Large intestine (tissue), 3 donors: ENCODE data around the gene CTNNBIP1. TPM values are rescaled to one million over a fixed set of nuclear protein-coding genes. Genes with fewer than 3 reads are reported as not detected.

Experiments
- DNase-seq, 2 donors: peaks; one replicate each; pipeline versions ENCODE4 v3.0.0 to v3.0.0-alpha.2; 2013
- H3K27ac ChIP-seq: one replicate; pipeline ENCODE4 v1.5.1; 2013; ENCODE audit warnings: low read length
- H3K27me3 ChIP-seq: 2 replicates; pipeline ENCODE4 v1.6.1; 2013; ENCODE audit warnings: low read length; ENCODE audit not compliant: control insufficient read depth, insufficient read depth
- H3K36me3 ChIP-seq: 2 replicates; pipeline ENCODE4 v1.6.1; 2013; ENCODE audit warnings: low read length; ENCODE audit not compliant: control insufficient read depth, insufficient read depth
- H3K4me1 ChIP-seq: one replicate; pipeline ENCODE4 v1.6.1; 2013; ENCODE audit warnings: low read length; ENCODE audit not compliant: control insufficient read depth, insufficient read depth
- H3K4me3 ChIP-seq: one replicate; pipeline ENCODE4 v1.5.1; 2013; ENCODE audit warnings: low read length
- H3K9me3 ChIP-seq: one replicate; pipeline ENCODE4 v1.6.1; 2013; ENCODE audit warnings: mild to moderate bottlenecking, low read depth, low read length, moderate library complexity; ENCODE audit not compliant: control insufficient read depth
- WGBS: methylation state at CpG from one replicate; pipeline ENCODE4 v1.1.5; 2013; ENCODE audit warnings: low lambda C conversion rate; ENCODE audit not compliant: insufficient coverage; 5-methylcytosine and 5-hydroxymethylcytosine counted together
- polyA plus RNA-seq: library from polyadenylated mRNA; unstranded; fragments of 120-200 nt; gene quantifications from one replicate; pipeline ENCODE4 v1.2.1, GENCODE V29; 2013

The CTNNBIP1 gene
- polyA plus RNA-seq, 1 donor = 21.6 TPM

GRCh38 chr1:9859281-9860014 lies 50.6 kb downstream of the CTNNBIP1 start:
- H3K4me1 ChIP-seq = no peaks in the 10 kb centered on the region
- WGBS = no CpG with 5 or more reads among the region's 5 CpGs
- peaks cover 12% of the 10 kb centered on the region for H3K36me3 ChIP-seq
- H3K27me3 ChIP-seq = no peaks in the 10 kb centered on the region
- DNase-seq = no peak
- no peak overlapping the region for H3K4me3 ChIP-seq
- no peak overlapping the region for H3K27ac ChIP-seq
- no peaks in the 10 kb centered on the region for H3K9me3 ChIP-seq

DNA sequence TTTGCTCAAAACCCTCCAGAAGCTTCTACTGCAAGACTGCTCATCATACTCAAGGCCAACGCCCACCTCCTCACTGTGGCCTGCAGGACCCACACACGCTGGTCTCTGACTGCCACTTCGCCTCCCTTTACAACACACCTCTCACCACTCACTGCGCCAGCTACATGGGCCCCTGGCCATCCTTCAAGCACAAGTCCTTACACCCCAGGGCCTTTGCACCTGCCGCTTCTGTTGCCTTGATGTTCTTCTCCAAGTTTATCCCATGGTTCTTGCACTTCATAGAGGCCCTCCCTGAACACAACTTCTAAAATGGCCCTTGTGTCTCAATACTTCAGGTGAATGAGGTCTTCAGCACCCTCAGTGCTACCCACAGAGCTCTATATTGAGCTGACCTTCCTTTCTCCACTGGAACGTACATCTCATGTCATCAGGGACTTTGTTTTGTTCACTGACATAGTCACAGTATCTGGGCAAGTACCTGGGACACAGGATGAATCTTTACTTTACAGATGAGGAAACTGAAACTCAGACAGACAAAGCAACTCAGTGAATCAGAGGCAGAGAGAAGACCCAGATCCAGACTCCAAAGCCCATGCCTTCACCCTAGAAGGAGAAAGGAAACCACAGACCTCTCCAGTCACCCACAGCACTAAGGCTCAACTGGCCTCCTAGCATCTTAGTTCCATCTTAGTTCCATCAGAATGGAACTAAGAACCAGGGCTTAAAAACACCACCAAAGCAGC lies 51.6 kb downstream of the CTNNBIP1 start:
- Histone ChIP-seq H3K27me3 (no peaks in the 10 kb centered on the region), H3K27ac (no peak overlapping the region), H3K4me3 (no peak overlapping the region), H3K9me3 (peaks cover 7% of the 10 kb centered on the region), H3K4me1 (no peaks in the 10 kb centered on the region), H3K36me3 (peaks cover 12% of the 10 kb centered on the region)
- 100% methylated on average over 1 of the region's 6 CpGs for WGBS
- no peak for DNase-seq

DNA sequence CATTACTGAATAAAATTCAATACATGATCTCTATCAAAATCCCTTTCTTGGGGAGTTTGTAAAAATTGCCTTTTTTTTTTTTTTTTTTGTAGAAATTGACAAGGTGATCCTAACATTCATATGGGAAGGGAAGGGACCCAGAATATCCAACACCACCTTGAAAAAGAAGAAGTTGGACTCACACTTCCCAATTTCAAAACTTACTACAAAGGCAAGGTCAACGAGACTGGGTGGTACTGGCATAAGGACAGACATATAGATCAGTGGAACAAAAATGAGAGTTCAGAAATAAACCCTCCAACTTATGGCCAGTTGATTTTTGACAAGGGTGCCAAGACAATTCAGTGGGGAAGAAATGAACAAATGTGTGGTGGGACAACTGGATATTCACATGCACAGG lies 54.9 kb downstream of the CTNNBIP1 start:
- Histone ChIP-seq H3K27ac (no peak overlapping the region), H3K27me3 (no peaks in the 10 kb centered on the region), H3K36me3 (peaks cover 10% of the 10 kb centered on the region), H3K4me3 (no peak overlapping the region), H3K4me1 (no peaks in the 10 kb centered on the region), H3K9me3 (peaks cover 7% of the 10 kb centered on the region)
- no peak for DNase-seq
- WGBS = no CpG with 5 or more reads among the region's 1 CpG

GRCh38 chr1:9853249-9853595 lies 56.8 kb downstream of the CTNNBIP1 start:
- DNase-seq = no peak

DNA sequence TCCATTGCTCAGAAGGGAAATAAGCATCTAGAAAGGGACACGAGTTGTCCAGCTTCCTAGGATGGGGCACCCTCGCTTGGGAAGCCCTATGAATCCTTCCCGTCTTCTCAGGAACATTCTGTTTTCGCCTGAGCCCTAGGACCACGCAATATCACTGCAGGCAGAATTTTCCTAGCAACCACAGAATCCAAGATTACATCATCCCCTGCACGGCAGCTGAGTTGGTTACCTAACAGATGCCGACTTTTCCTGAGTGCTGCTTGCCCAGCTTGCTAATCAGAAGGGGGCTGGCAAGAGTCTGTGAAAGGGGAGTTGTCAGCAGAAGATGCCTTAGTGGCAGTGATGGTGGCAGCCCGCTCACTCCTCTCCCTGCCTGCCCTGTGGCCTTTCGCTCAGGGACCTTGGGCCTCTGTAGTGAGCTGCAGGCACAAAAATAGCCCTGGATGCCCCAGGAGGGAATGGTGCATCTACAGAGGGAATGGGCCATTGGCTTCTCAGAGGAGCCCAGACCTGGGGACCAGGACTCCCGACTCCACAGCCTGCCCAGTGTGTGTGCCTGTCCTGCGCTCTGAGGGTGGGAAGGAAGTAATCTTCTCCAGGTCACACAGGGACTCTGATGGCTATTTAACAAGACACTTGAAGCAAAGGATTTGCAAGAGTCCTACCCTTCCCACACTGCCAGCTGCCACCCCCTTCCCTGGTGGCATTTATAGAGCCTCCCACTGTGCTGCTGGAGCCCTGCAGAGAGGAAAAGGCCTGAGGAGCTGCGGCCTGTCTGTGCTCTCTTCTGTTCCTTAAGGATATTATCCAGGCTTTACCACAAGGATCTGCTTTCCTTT lies 57.4 kb downstream of the CTNNBIP1 start:
- Histone ChIP-seq H3K27me3 (no peaks in the 10 kb centered on the region), H3K4me1 (peaks cover 7% of the 10 kb centered on the region), H3K9me3 (peaks cover 7% of the 10 kb centered on the region), H3K36me3 (peaks cover 4% of the 10 kb centered on the region), H3K27ac (no peak overlapping the region), H3K4me3 (no peak overlapping the region)
- no peak for DNase-seq
- 50% methylated on average over 2 of the region's 12 CpGs for WGBS

More at GRCh38 chr1:9853249-9853595, 56.8 kb downstream of the CTNNBIP1 start:
- Histone ChIP-seq H3K27me3 (no peaks in the 10 kb centered on the region), H3K4me3 (no peak overlapping the region), H3K9me3 (peaks cover 7% of the 10 kb centered on the region), H3K36me3 (peaks cover 6% of the 10 kb centered on the region), H3K4me1 (peaks cover 4% of the 10 kb centered on the region), H3K27ac (no peak overlapping the region)
- WGBS = no CpG with 5 or more reads among the region's 4 CpGs

DNA sequence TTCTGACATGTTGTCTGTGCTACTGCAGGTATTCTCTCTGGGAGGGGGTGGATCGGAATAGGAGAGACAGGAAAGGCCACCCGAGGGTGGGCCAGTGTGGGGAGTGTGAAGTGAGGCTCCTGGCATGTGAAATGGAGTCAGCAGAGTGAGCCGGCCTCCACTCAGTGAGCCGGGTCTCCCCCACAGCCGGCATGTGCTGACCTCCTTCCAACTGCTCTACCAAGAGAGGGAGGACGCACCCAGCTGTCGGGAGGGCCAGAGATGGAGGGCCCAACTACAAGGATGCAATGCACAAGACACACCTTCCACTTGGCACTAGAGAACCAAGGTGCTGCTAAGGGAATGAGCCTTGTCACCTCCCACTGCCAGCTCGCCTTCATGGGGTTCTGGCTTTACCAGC lies 58.1 kb downstream of the CTNNBIP1 start:
- no peak overlapping the region for H3K4me3 ChIP-seq
- DNase-seq = no peak
- H3K27me3 ChIP-seq = no peaks in the 10 kb centered on the region
- no CpG with 5 or more reads among the region's 8 CpGs for WGBS
- peaks cover 4% of the 10 kb centered on the region for H3K36me3 ChIP-seq
- H3K9me3 ChIP-seq = peaks cover 7% of the 10 kb centered on the region
- H3K27ac ChIP-seq = peak overlapping the region; percentile 8
- peaks cover 7% of the 10 kb centered on the region for H3K4me1 ChIP-seq

DNA sequence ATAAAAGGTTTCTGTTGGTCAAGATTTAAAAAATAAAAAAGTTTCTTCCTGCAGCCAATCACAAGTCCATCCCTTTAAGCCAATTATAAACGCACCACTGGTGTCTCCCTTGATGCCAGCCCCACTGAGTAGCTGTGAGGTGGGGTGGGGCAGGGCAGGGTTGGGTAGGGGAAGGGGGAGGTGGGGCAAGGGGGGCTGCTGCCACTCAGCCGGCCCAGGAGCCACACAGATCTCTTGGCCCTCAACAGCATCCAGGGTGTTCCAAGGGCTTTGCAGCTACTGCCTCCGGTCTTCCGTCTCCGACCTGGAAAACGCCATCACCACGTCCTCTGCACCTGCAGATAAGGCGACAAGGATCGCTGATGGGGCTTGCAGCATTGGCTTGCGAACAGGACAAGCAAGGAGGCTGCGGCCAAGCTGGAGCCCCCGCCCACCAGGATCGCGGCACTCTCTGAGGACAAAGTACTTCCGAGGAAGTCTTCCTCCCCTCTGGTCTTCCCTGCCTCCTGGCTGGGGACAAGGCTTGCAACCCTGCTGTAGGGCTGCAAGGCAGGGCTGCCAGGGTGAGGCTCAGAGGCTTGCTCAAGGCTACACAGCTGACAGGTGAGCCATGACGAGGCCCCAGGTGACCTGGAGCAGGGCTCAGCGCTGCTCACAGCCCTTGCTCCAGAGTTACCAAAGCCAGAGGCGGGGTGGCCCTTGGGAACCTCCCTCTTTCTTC lies 59.5 kb downstream of the CTNNBIP1 start:
- no CpG with 5 or more reads among the region's 18 CpGs for WGBS
- no peak overlapping the region for H3K27ac ChIP-seq
- H3K36me3 ChIP-seq = peaks cover 4% of the 10 kb centered on the region
- H3K27me3 ChIP-seq = no peaks in the 10 kb centered on the region
- peak; percentile 34 to 54 for DNase-seq
- H3K4me1 ChIP-seq = peaks cover 7% of the 10 kb centered on the region
- H3K9me3 ChIP-seq = peaks cover 7% of the 10 kb centered on the region
- no peak overlapping the region for H3K4me3 ChIP-seq

DNA sequence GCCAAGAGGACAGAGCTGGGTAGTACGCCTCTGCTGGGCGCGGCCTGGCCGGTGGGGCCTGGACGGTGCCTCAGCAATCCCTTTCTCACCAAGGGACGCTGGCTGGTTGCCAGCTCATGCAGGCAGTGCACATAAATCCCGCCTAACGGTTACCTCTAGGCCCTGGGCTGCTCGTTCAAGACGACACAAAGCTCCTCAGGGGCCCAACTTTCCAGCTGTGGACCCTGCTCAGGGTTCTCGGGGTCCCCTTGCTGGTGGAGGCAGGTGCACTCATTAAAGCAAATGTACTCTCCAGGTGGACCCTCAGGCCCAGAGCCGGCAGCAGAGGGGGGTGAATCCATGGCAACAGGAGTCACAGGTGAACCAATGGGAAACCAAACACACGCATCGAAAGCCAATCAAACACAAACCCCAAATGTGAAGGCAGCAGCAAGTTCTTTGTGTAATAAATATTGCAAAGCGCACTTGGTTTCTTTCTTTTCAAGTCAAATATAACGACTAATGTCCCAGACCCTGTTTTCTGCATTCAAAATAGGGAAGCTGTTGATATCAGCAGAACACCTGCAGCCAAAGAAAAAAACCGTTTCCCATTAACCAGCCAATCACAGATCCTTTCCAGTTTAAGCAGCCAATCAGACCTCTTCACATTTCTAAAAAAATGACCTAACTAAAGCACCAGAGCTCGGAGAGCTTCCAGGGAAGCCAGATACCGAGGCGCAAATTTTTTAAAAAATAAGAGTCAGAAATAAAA lies 60.2 kb downstream of the CTNNBIP1 start:
- H3K4me3 ChIP-seq = no peak overlapping the region
- 100% methylated on average over 2 of the region's 20 CpGs for WGBS
- H3K27me3 ChIP-seq = no peaks in the 10 kb centered on the region
- DNase-seq = no peak
- no peak overlapping the region for H3K27ac ChIP-seq
- H3K36me3 ChIP-seq = peaks cover 4% of the 10 kb centered on the region
- H3K4me1 ChIP-seq = peaks cover 7% of the 10 kb centered on the region
- H3K9me3 ChIP-seq = peaks cover 7% of the 10 kb centered on the region

- WGBS = 20% methylated on average over 1 of the region's 8 CpGs
- H3K9me3 ChIP-seq = no peaks in the 10 kb centered on the region
- H3K36me3 ChIP-seq = peaks cover 4% of the 10 kb centered on the region
- no peaks in the 10 kb centered on the region for H3K27me3 ChIP-seq
- DNase-seq = peak; percentile 79 to 86
- H3K4me1 ChIP-seq = peaks cover 10% of the 10 kb centered on the region
- no peak overlapping the region for H3K27ac ChIP-seq
- H3K4me3 ChIP-seq = no peak overlapping the region
Measured at GRCh38 chr1:9848022-9848421, 62.0 kb downstream of the CTNNBIP1 start.
